GM10847 (cell line): ENCODE results near the gene ID2.

ENCODE experiments used
- POLR2A ChIP-seq: IDR thresholded peaks from 2 replicates; pipeline ENCODE4 v1.6.1; 2011; ENCODE audit not compliant: insufficient read length; ENCODE audit errors: extremely low read depth

Gene ID2

DNA sequence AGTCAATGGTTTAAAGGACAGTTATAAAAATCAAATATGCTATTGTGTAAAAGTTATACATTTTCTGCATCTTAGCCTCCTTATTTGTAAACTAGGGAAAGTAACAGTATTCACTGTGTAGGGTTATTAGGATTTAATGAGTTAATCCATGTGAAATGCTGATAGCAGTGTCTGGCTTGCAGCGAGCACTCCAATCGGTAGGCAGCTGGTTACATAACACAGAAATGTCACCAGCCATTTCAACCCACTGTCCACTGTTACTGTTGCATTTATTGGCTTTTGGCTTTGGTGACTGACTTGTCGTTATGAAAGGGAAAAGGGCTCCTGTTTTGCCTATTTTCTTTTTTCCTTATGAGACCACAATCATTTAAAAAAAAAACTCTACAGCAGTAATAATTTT, 38.9 kb downstream of the ID2 start:
- TF ChIP-seq POLR2A = no peak

DNA sequence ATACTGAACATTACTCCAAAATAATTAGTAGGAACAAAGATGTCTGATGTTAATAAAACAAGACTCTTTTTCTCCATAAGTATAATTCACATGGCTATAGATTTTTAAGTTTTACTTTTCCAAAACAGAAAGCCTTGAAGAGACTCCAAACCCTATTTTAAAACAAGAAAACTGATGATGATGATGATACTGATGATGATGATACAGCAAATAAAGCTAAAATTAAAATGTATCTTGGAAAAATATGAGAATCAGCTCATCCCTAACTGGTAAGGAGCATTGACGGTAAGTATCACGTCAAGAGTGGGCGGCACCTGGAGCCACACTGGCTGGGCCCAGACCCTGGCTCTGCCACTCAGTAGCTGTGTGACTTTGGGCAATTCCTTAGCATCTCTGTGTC, 39.6 kb downstream of the ID2 start:
- TF ChIP-seq POLR2A = no peak

DNA sequence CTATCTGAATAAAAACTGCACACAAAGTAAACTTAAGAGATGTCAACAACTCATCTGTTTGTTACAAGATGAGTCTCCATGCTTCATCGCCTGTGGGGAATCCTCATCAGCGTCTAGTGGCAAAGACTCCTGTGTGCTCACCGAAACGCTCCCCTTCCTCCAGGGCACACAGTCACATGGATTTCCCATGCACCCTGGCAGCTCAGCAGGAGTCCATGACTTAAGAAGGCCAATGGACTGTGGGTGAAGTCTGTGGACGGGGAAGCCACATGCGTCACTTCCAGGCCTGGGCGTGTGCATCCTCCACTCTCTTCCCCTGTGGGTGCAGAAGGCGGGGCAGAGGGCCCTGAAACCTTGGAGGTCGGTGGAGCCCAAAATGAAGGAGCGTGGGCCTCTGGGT, 41.1 kb downstream of the ID2 start:
- no peak for TF ChIP-seq POLR2A

DNA sequence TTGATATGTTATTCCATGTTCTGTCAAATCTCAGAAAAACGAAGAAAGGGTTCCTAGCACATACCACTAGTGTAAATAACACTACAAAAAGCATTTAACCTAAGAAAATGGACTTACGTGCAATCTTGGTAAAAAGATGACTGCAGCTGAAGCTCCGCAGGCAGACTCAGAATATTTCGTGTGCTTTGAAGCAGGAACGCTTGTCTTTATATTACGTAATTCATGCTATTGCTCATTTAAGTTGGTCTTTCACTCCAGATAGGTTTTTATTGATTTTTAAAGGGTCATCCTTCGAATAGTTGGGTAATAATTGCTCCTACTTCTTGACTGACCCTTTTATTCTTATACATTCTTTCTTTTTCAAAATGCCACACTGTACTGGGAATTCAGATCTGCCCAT, 44.0 kb downstream of the ID2 start:
- no peak for TF ChIP-seq POLR2A

DNA sequence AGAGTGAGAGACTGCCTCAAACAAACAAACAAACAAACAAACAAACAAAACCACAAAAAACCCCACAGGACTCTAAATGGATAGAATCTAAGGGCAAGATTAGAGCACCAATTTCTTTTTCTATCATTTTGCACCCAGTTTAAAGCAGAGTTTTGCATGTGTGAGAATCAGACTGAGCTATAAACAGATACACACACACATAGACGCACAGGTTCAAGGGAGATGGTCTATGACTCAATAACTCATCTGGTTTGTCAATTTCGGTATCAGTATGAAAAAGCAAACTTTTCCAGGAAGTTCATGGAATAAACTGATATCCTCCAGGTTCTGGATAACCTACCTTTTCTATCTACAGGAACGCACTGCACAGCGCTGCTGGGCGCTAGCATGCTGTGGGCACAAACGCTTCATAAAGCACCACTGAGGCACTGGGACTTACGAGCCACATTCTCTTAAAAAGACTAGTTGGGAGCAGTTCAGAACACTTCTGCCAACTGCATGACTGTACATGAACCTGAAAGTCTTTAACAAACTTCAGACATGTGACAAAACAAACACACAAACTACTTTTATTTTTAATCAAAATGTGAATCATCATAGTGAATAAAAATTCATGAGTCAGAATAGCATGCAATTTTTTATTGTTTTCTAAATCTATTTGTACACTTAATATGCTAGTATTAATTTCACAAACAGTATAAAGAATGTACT, 46.6 kb downstream of the ID2 start:
- no peak for TF ChIP-seq POLR2A

DNA sequence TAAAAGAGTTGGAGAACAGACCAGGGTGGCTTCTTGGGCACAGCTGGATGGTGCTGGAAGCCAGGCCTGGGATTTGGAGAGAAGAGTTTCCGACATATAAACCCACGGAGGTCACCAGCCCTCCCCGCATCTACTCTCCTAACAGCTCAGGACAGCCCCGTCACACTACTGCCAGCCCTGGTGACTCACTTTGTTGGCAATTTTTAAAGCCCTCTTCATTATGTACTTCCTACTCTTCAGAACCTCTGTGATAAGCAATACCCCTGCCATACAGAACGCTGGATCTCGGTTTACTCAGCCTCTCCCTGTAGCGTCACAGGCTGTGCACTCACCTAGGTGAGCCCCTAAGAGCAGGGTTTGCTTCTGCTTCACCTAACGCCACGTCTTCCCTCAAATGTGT, 48.1 kb downstream of the ID2 start:
- no peak for TF ChIP-seq POLR2A

DNA sequence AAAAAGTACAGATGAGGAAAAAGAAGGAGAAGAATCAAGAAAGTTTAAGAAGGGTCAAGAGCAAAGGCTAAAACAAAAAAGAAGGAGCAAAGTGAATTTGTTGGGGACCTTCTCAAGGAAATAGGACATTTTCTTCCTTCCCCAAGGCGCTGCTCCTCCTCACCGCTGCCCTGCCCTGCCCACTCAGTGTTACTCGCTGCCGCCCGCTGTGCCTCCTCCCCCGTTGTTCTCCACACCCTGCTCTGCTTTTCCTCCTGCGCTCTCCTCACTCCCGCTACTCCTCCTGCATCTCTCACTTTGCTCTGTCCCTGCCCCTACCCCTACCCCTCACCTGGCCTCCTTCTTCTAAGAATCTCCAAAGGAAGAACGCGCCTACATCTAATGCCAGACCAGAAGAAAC, 50.7 kb downstream of the ID2 start:
- no peak for TF ChIP-seq POLR2A
